Loucy (cell line): Measurements from ENCODE around the gene MARCKSL1.

ENCODE experiments used
- EZH2phosphoT487 ChIP-seq: fragments of 200-600 bp; IDR thresholded peaks from 2 replicates; pipeline ENCODE4 v1.6.1; 2018; ENCODE audit warnings: antibody characterized with exemption, mild to moderate bottlenecking, moderate library complexity, borderline replicate concordance
- TF ChIP-seq, protein P1 (sequence below): fragments of 200-600 bp; sonication (generic); conservative IDR thresholded peaks from 2 replicates; pipeline ENCODE4 v1.5.1; 2014; ENCODE audit warnings: mild to moderate bottlenecking, antibody characterized with exemption, low read length

DNA sequence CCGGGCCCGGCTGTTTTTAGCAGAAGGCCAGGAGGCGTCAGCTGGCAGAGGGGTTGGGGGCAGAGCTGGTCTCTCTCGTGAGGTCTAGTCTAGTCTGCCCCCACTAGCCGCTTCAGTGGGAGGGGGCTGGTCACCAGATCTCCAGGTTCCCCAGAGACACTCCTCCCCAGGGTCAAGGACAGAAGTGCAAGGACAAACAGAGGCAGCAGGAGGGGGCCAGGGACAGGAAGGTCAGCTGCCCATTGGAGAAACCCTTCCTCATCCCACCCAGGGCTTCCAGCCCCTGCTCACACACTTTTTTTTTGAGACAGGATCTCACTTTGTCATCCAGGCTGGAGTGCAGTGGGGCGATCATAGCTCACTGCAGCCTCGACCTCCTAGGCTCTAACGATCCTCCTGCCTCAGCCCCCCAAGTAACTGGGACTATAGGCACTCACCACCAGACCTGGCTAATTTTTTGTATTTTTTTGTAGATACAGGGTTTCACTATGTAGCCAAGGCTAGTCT lies 16.3 kb upstream of the MARCKSL1 start:
- TF ChIP-seq, protein P1, sequence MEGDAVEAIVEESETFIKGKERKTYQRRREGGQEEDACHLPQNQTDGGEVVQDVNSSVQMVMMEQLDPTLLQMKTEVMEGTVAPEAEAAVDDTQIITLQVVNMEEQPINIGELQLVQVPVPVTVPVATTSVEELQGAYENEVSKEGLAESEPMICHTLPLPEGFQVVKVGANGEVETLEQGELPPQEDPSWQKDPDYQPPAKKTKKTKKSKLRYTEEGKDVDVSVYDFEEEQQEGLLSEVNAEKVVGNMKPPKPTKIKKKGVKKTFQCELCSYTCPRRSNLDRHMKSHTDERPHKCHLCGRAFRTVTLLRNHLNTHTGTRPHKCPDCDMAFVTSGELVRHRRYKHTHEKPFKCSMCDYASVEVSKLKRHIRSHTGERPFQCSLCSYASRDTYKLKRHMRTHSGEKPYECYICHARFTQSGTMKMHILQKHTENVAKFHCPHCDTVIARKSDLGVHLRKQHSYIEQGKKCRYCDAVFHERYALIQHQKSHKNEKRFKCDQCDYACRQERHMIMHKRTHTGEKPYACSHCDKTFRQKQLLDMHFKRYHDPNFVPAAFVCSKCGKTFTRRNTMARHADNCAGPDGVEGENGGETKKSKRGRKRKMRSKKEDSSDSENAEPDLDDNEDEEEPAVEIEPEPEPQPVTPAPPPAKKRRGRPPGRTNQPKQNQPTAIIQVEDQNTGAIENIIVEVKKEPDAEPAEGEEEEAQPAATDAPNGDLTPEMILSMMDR: no peak
- no peak for TF ChIP-seq EZH2phosphoT487
